ENCODE measurements around the gene TRIM22.

DNA sequence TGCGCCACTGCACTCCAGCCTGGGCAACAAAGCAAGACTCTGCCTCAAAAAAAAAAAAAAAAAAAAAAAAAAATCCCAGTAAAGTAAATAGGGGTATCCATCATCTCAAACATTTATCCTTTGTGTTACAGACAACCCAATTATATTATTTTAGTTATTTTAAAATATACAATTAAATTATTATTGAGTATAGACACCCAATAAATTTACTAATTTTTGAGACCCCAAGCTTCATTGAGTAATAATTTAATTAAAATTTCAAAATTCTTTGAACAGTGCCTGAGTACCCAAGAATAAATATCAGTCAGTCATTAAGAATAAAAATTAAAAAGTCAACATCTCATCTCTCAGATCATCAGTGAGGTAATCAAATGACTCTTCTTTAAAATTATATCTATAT, 64.4 kb downstream of the TRIM22 start, which contains the start of gene OR52N4:
- TF ChIP-seq, protein P1, sequence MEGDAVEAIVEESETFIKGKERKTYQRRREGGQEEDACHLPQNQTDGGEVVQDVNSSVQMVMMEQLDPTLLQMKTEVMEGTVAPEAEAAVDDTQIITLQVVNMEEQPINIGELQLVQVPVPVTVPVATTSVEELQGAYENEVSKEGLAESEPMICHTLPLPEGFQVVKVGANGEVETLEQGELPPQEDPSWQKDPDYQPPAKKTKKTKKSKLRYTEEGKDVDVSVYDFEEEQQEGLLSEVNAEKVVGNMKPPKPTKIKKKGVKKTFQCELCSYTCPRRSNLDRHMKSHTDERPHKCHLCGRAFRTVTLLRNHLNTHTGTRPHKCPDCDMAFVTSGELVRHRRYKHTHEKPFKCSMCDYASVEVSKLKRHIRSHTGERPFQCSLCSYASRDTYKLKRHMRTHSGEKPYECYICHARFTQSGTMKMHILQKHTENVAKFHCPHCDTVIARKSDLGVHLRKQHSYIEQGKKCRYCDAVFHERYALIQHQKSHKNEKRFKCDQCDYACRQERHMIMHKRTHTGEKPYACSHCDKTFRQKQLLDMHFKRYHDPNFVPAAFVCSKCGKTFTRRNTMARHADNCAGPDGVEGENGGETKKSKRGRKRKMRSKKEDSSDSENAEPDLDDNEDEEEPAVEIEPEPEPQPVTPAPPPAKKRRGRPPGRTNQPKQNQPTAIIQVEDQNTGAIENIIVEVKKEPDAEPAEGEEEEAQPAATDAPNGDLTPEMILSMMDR (conservative IDR thresholded peaks at IDR 0.05 in 1 of 2, IDR thresholded peaks at IDR 0.05 in 1 of 2; ENCODE audit: low read depth in 1 of 2, low read length in 2 of 2) = no peak
- TF ChIP-seq EZH2 (IDR thresholded peaks at IDR 0.05; ENCODE audit: low read length, missing control alignments) = no peak
